ENCODE measurements around the gene FOXN4.
"Not testable (repeated sequence)": the region's sequence is repeated elsewhere in the genome, so short reads cannot be mapped to it uniquely, and the experiment has no call there.

Gene FOXN4, protein sequence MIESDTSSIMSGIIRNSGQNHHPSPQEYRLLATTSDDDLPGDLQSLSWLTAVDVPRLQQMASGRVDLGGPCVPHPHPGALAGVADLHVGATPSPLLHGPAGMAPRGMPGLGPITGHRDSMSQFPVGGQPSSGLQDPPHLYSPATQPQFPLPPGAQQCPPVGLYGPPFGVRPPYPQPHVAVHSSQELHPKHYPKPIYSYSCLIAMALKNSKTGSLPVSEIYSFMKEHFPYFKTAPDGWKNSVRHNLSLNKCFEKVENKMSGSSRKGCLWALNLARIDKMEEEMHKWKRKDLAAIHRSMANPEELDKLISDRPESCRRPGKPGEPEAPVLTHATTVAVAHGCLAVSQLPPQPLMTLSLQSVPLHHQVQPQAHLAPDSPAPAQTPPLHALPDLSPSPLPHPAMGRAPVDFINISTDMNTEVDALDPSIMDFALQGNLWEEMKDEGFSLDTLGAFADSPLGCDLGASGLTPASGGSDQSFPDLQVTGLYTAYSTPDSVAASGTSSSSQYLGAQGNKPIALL

GRCh38 chr12:109308534-109309380, at the start of gene FOXN4:
FOXN4 (minus strand) TSS chr12:109309284; CDS start chr12:109308321, 963 bp downstream.
- DNase-seq (ENCODE audit: low read depth in 2 of 2, low spot score in 1 of 2): no peak

DNA sequence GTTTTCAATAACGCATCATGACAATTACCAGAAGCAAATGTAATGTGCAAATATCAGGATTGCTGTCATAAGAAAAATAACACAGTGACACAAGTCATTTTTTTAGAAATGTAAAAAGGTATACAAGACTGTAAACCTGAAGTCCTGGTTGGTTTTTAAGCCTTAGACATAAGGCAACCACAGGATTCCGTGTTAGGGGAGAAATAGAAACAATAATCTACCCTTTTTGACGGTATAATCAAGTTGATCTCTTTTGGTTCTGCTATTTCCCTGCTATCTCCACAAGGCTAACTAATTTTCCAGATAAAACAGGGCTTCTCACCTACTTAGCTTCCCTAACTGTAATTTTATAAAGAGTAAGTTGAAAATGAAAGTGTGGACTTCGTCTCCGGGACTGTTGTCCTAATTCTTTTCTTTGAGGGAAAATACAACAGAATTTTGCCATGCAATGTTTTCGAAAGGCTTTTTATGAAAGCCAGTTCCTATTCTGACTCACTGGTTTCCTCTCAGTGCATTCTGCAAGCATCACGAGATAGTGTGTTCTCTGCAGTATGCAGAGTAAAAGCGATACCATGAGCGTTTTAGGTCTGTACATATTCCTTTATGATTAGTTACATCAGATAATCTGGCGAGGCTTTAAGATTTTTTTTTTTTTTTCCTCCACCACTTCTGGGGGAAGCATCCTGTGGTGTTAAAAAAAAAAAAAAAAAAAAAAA, 49.2 kb upstream of the FOXN4 start:
- DNase-seq (ENCODE audit: low read depth in 2 of 2, low spot score in 1 of 2): no peak

- DNase-seq (ENCODE audit: low read depth in 2 of 2, low spot score in 1 of 2): no peak
These were observed 47.9 kb upstream of the FOXN4 start for GRCh38 chr12:109357032-109357431.

DNA sequence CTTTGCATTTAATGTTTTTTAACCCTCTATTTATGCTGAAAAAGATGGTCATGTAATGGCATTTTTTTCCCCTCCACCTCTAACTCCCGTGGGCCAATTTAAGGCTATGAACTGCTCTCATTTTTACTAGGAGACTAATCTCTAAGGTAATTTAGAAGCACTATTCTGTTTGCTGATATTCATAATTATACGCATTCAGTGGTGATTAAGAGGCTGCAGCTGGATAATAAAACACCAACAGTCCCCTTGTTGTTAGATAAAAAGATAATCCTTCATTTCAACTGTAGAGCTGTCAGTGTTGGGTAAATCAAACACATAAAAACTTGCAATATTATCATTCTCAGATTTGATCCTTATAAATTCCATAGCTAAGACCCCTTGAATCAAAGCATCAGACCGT, 47.5 kb upstream of the FOXN4 start:
- DNase-seq (ENCODE audit: low read depth in 2 of 2, low spot score in 1 of 2): no peak

GRCh38 chr12:109352184-109352583, 43.1 kb upstream of the FOXN4 start:
- no peak for DNase-seq (ENCODE audit: low read depth in 2 of 2, low spot score in 1 of 2)

DNA sequence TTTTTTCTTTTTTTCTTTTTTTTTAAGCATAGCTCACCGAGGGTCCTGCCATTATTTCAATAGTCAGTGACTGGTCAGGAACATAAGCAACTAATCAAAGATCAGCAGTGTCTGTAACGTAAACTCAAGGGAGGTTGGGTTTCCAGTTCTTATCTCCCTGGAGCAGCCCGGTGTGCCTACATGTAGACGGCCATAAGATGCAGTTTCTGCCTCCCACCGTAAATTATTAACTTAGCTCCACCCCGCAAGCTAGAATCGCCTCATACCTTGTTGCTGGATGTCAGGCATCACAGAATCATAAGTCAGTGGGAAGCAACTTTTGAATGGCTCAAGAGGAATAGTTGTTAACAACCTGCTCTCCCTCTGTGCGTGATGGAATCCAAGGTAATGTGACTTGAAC, 38.5 kb upstream of the FOXN4 start, which contains the start of gene MYO1H:
TSS of gene MYO1H (plus strand) at position 312 of the 400 bp plus-strand sequence. CDS start at position 373, 61 bp downstream.
- no peak for DNase-seq (ENCODE audit: low read depth in 2 of 2, low spot score in 1 of 2)

DNA sequence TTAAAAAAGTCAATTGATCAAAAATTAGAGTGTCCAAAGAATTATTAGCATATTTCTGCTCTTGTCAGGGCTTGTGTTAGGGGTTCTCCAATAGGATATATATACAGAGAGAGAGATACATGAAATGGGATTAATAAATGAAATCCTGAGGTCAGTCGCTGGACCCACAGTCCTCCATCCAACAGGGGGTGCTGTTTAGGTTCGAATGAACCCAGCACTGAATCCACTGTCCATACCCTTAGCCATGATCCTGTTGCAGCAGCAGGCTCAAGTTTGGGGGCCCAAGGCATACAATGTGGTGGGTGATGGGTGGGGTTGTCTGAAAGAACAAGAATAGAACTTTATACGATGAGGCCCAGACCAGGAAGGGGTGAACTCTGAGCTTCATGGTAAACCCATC, 37.8 kb upstream of the FOXN4 start:
- DNase-seq (ENCODE audit: low read depth in 2 of 2, low spot score in 1 of 2): no peak

DNA sequence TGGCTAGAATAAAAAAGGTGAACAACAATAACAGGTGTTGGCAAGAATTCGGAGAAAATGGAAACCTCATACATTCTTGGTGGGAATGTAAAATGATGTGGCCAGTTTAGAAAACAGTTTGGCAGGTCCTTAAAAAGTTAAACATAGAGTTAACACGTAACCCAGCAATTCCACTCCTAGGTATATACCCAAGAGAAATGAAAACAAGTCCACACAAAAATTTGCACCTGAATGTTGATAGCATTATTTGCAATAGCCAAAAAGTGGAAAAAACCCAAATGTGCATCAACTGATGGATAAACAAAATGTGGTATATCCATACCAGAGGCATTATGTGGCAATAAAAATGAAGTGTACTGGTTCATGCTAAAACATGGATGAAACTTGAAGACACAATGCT, 36.3 kb upstream of the FOXN4 start:
- no peak for DNase-seq (ENCODE audit: low read depth in 2 of 2, low spot score in 1 of 2)

- DNase-seq (ENCODE audit: low read depth in 2 of 2, low spot score in 1 of 2): no peak
These were observed 34.6 kb upstream of the FOXN4 start for GRCh38 chr12:109343677-109344076.

GRCh38 chr12:109336593-109336992, 27.5 kb upstream of the FOXN4 start:
- DNase-seq (ENCODE audit: low read depth in 2 of 2, low spot score in 1 of 2): no peak

DNA sequence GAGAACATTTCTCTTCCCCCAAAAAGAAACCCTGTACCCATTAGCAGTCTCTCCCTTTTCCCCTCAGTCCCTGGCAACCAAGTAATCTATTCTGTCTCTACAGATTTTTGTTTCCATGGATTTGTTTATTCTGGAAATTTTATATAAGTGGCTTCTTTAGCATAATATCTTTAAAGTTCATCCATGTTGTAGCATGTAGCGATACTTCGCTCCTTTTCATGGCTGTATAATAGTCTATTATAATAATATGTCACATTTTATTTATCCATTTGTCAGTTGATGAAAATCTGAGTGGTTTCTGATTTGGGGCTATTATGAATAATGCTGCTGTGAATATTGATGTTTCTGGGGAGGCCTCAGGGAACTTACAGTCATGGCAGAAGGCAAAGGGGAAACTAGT, 25.8 kb upstream of the FOXN4 start:
- no peak for DNase-seq (ENCODE audit: low read depth in 2 of 2, low spot score in 1 of 2)

GRCh38 chr12:109331301-109331952, 22.3 kb upstream of the FOXN4 start:
- DNase-seq (ENCODE audit: low read depth in 2 of 2, low spot score in 1 of 2): no peak

GRCh38 chr12:109330282-109331230, 21.5 kb upstream of the FOXN4 start:
- no peak for DNase-seq (ENCODE audit: low read depth in 2 of 2, low spot score in 1 of 2)

- DNase-seq (ENCODE audit: low read depth in 2 of 2, low spot score in 1 of 2): no peak
These were observed 20.6 kb upstream of the FOXN4 start for GRCh38 chr12:109329686-109330085.

GRCh38 chr12:109329003-109329402, 19.9 kb upstream of the FOXN4 start:
- no peak for DNase-seq (ENCODE audit: low read depth in 2 of 2, low spot score in 1 of 2)

GRCh38 chr12:109321294-109321693, 12.2 kb upstream of the FOXN4 start:
- not testable (repeated sequence) for DNase-seq (ENCODE audit: low read depth in 2 of 2, low spot score in 1 of 2)

DNA sequence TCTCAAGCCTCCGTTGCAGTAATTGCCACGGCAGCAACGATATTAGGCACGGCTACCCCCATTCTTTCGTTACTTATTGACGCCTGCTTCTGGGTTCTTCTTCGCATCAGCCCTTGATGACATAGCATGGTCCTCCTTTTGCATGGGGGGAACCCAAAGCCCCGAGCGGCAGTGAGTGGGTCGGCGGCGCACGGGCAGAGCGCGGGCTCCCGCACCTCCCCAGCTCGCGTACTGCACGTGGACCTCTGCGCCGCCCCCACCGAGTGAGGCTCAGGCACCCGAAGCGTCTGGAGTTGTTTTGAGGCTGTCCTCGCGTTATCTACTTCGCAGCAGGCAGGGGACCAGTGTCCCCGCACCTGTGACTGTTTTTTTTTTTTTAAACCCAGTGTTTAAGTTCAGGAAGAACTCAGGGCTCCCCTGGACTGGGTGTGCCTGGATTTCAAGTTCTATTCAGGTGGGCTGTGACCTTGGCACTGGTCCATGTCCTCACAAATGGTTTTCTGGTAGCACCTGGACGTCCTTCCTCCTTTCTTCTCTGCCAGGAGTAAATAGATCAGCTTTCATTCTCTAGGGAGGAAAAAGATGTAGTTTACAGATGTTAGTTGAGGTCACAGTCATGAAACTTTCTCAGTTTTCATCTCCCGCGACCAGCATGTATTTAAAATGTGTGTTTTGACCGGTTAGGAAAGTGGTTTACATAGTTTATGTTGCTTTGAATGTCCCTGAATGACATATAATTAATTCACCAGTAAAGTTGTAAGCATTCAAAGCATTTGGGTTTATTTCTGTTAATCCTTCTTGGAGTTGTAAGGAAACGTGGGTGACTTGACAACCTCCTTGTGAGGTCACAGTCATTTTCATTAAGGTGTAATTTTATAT, 1.4 kb upstream of the FOXN4 start:
- no peak for DNase-seq (ENCODE audit: low read depth in 2 of 2, low spot score in 1 of 2)

- DNase-seq (ENCODE audit: low read depth in 2 of 2, low spot score in 1 of 2): no peak
These were observed 530 bp upstream of the FOXN4 start for GRCh38 chr12:109309381-109310246.

Measured in stimulated activated CD8-positive, alpha-beta memory T cell treated with anti-CD3 and anti-CD28 coated beads, Interleukin-4, amount 100 ng/mL, for 4 hours (primary cell).